Coronary artery (tissue), 2 donors: ENCODE results near the gene KCNAB2.

ENCODE experiments used
- DNase-seq: peaks from one replicate; pipeline ENCODE4 v3.0.0-alpha.2; 2017; ENCODE audit warnings: low spot score
- H3K27ac ChIP-seq, 2 donors: fragments of 200-600 bp; sonication (generic); one replicate each; pipeline ENCODE4 v1.5.1; 2016 to 2019
- H3K4me3 ChIP-seq: fragments of 200-600 bp; sonication (generic); 2 replicates; pipeline ENCODE4 v1.5.1; 2016; ENCODE audit warnings: mild to moderate bottlenecking, moderate library complexity
- TF ChIP-seq, protein P1 (sequence below): fragments of 200-600 bp; sonication (generic); IDR thresholded peaks from one replicate; pipeline ENCODE4 v1.5.1; 2019; ENCODE audit warnings: antibody characterized with exemption

Gene KCNAB2

DNA sequence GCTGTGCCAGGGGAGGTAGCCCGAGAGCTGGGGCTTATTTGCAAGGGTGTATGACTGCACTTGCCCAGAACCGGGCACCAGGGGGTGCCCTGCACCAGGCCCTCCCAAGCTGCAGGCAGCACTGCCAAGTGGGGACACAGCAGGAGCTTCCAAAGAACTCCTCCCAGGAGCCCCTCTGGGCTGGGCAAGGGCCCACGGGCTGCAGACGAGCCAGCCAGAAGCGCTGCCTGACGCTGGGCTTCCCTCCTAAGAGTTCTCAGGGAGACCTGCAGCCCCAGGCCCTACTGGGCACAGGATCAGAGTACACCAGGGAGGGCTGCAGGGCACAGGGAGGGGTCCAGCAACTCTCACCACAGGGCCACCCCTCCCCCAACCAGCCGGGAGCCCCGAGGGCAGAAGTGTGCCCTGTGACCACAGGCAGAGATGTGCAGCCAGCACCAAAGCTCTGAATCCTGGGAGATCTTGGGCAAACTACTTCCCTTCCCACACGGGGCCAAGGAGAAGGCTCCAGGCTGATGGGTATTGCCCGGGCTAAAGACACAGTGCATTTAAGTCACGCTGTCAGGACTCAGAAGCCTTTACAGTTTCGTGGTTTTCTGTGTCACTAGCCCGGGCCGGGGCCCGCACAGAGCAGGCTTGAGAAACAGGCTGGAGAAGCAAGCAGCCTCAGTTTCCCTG is 63.4 kb downstream of the KCNAB2 start:
- Histone ChIP-seq H3K27ac (no peak overlapping the region), H3K4me3 (no peak overlapping the region)
- DNase-seq = no peak
- TF ChIP-seq, protein P1, sequence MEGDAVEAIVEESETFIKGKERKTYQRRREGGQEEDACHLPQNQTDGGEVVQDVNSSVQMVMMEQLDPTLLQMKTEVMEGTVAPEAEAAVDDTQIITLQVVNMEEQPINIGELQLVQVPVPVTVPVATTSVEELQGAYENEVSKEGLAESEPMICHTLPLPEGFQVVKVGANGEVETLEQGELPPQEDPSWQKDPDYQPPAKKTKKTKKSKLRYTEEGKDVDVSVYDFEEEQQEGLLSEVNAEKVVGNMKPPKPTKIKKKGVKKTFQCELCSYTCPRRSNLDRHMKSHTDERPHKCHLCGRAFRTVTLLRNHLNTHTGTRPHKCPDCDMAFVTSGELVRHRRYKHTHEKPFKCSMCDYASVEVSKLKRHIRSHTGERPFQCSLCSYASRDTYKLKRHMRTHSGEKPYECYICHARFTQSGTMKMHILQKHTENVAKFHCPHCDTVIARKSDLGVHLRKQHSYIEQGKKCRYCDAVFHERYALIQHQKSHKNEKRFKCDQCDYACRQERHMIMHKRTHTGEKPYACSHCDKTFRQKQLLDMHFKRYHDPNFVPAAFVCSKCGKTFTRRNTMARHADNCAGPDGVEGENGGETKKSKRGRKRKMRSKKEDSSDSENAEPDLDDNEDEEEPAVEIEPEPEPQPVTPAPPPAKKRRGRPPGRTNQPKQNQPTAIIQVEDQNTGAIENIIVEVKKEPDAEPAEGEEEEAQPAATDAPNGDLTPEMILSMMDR = no peak

- DNase-seq = no peak
- H3K27ac ChIP-seq = no peak overlapping the region
- TF ChIP-seq, protein P1 = no peak
- H3K4me3 ChIP-seq = no peak overlapping the region
Measured at GRCh38 chr1:6109688-6110087, 64.0 kb downstream of the KCNAB2 start.

DNA sequence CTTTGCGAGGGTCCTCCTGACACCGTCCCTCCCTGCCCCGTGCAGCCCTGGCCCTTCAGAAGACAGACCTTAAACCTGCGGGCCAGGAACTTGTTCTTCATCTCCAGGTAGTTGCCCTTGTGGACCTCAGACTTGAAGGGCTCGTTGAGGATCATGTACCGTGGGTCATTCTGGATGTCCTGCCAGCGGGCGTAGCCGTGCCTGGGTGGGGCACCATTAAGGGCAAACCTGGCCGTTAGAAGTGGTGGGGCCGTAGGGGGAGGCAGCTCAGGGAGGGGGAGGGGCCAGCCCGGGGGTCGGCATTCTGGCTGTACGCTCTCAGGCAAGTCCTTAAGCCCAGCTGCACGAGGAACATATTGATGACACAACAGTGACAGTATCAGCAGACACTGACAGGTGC is 64.6 kb downstream of the KCNAB2 start:
- Histone ChIP-seq H3K4me3 (no peak overlapping the region), H3K27ac (no peak overlapping the region)
- DNase-seq = no peak
- TF ChIP-seq, protein P1 = no peak

DNA sequence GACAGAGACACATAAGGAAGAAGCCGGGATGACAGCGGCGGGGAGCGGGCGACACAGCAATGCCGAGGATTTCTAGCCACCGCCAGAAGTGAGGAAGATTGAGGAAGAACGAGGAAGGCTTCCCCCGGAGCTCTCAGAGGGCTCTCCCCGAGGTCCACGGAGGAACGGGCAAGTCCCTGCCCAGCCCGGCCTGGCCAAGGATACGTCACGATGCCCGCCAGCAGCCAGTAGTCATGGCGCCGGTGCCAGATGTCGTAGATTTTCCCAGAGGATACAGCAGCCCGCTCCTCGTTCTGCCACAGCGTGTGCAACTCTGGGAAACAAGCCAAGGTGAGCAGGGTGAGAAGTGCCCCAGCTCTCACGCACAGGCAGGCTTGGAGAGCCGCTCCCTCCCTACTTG is 65.9 kb downstream of the KCNAB2 start:
- no peak for DNase-seq
- TF ChIP-seq, protein P1 = no peak
- no peak overlapping the region for H3K4me3 ChIP-seq
- H3K27ac ChIP-seq = no peak overlapping the region

- TF ChIP-seq, protein P1 = no peak
- H3K27ac ChIP-seq = no peak overlapping the region
- H3K4me3 ChIP-seq = no peak overlapping the region
- no peak for DNase-seq
Measured at GRCh38 chr1:6111991-6112689, 66.5 kb downstream of the KCNAB2 start.

- H3K4me3 ChIP-seq = no peak overlapping the region
- DNase-seq = no peak
Measured at GRCh38 chr1:6112690-6113005, 67.0 kb downstream of the KCNAB2 start.

More at GRCh38 chr1:6112690-6113005, 67.0 kb downstream of the KCNAB2 start:
- H3K27ac ChIP-seq = no peak overlapping the region
- TF ChIP-seq, protein P1 = no peak
